SK-N-SH treated with all-trans-retinoic acid at 6 μM for 48 hours (cell line): ENCODE data around the gene IGFL1.
"Not testable (repeated sequence)": the region's sequence is repeated elsewhere in the genome, so short reads cannot be mapped to it uniquely, and the experiment has no call there.

Source experiments
- ARNTL ChIP-seq: fragments of 450-650 bp; formaldehyde crosslinking; IDR thresholded peaks from 2 replicates; pipeline ENCODE4 v1.5.0; 2020; ENCODE audit warnings: low read depth, mild to moderate bottlenecking, moderate library complexity, borderline replicate concordance
- PATZ1 ChIP-seq: fragments of 250-450 bp; sonication (Bioruptor Pico); IDR thresholded peaks from 2 replicates; pipeline ENCODE4 v1.8.0; 2020; ENCODE audit warnings: mild to moderate bottlenecking, moderate library complexity, borderline replicate concordance
- RARB ChIP-seq: fragments of 250-450 bp; sonication (Bioruptor Pico); IDR thresholded peaks from 2 replicates; pipeline ENCODE4 v1.8.0; 2021; ENCODE audit warnings: mild to moderate bottlenecking, moderate library complexity
- TCF4 ChIP-seq: fragments of 250-450 bp; sonication (Bioruptor Pico); IDR thresholded peaks from 2 replicates; pipeline ENCODE4 v1.8.0; 2021; ENCODE audit warnings: mild to moderate bottlenecking, moderate library complexity, borderline replicate concordance
- ZNF565 ChIP-seq: fragments of 450-650 bp; formaldehyde crosslinking; conservative IDR thresholded peaks from 2 replicates; pipeline ENCODE4 v1.5.0; 2020; ENCODE audit warnings: low read depth, mild to moderate bottlenecking, moderate library complexity
- ZNF70 ChIP-seq: fragments of 450-650 bp; formaldehyde crosslinking; IDR thresholded peaks from 2 replicates; pipeline ENCODE4 v1.5.0; 2020; ENCODE audit warnings: mild to moderate bottlenecking, moderate library complexity
- TF ChIP-seq, protein P1 (sequence below): fragments of 250-450 bp; sonication (Bioruptor Pico); IDR thresholded peaks from 2 replicates; pipeline ENCODE4 v1.5.1; 2021; ENCODE audit warnings: mild to moderate bottlenecking, moderate library complexity
- TF ChIP-seq, protein P2 (sequence below): fragments of 250-450 bp; sonication (Bioruptor Pico); IDR thresholded peaks from 2 replicates; pipeline ENCODE4 v1.5.1; 2020; ENCODE audit warnings: low read depth, mild to moderate bottlenecking, moderate library complexity

DNA sequence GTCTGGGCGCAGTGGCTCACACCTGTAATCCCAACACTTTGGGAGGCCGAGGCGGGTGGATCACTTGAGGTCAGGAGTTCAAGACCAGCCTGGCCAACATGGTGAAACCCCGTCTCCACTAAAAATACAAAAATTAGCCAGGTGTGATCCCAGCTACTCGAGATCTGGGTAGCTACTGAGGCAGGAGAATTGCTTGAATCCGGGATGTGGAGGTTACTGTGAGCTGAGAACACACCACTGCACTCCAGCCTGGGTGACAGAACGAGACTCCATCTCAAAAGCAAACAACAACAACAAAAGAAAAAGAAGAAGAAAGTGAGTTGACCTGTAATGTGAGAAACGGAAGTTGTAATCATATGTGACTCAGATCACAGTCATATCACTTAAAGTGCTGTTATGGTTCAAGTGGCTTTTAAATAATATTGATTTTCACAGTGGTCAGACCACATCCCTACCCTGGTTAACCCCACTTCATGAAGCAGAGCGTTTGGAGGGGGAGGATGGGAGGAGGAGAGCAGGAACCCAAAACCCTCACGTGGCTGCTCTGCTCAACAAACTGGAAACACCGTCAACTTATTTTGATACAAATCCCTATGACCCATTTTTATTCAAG lies 33.2 kb downstream of the IGFL1 start:
- TF ChIP-seq RARB, TCF4, ZNF565, ARNTL, PATZ1, ZNF70 (CRISPR knock-in tag): not testable (repeated sequence)
- TF ChIP-seq, protein P1, sequence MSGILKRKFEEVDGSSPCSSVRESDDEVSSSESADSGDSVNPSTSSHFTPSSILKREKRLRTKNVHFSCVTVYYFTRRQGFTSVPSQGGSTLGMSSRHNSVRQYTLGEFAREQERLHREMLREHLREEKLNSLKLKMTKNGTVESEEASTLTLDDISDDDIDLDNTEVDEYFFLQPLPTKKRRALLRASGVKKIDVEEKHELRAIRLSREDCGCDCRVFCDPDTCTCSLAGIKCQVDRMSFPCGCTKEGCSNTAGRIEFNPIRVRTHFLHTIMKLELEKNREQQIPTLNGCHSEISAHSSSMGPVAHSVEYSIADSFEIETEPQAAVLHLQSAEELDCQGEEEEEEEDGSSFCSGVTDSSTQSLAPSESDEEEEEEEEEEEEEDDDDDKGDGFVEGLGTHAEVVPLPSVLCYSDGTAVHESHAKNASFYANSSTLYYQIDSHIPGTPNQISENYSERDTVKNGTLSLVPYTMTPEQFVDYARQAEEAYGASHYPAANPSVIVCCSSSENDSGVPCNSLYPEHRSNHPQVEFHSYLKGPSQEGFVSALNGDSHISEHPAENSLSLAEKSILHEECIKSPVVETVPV (CRISPR knock-in tag), result not testable (repeated sequence)
- TF ChIP-seq, protein P2, sequence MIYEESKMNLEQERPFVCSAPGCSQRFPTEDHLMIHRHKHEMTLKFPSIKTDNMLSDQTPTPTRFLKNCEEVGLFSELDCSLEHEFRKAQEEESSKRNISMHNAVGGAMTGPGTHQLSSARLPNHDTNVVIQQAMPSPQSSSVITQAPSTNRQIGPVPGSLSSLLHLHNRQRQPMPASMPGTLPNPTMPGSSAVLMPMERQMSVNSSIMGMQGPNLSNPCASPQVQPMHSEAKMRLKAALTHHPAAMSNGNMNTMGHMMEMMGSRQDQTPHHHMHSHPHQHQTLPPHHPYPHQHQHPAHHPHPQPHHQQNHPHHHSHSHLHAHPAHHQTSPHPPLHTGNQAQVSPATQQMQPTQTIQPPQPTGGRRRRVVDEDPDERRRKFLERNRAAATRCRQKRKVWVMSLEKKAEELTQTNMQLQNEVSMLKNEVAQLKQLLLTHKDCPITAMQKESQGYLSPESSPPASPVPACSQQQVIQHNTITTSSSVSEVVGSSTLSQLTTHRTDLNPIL (CRISPR knock-in tag), result not testable (repeated sequence)
